Loucy (cell line): ENCODE results near the gene CNTFR.

ENCODE experiments used
- EZH2phosphoT487 ChIP-seq: fragments of 200-600 bp; IDR thresholded peaks from 2 replicates; pipeline ENCODE4 v1.6.1; 2018; ENCODE audit warnings: antibody characterized with exemption, mild to moderate bottlenecking, moderate library complexity, borderline replicate concordance
- TF ChIP-seq, protein P1 (sequence below): fragments of 200-600 bp; sonication (generic); conservative IDR thresholded peaks from 2 replicates; pipeline ENCODE4 v1.5.1; 2014; ENCODE audit warnings: mild to moderate bottlenecking, antibody characterized with exemption, low read length

DNA sequence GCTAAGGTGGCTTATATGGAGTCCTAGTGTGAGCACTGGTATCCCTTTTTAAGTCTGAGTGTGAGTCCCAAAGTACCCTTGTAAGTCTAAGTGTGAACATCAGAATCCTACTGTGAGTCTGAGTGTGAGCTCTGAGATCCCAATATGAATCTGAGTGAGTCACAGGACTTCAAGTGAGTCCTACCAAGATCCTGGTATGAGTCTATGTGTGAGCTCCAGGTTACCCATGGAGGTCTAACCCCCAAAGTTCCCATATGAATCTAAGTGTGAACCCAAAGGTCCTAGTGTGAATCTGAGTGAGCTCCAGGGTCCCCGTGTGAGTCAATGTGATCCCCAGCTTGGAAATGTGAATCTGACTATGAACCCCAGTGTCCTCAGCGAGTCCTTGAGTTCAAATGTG lies 2.3 kb downstream of the CNTFR start:
- TF ChIP-seq, protein P1, sequence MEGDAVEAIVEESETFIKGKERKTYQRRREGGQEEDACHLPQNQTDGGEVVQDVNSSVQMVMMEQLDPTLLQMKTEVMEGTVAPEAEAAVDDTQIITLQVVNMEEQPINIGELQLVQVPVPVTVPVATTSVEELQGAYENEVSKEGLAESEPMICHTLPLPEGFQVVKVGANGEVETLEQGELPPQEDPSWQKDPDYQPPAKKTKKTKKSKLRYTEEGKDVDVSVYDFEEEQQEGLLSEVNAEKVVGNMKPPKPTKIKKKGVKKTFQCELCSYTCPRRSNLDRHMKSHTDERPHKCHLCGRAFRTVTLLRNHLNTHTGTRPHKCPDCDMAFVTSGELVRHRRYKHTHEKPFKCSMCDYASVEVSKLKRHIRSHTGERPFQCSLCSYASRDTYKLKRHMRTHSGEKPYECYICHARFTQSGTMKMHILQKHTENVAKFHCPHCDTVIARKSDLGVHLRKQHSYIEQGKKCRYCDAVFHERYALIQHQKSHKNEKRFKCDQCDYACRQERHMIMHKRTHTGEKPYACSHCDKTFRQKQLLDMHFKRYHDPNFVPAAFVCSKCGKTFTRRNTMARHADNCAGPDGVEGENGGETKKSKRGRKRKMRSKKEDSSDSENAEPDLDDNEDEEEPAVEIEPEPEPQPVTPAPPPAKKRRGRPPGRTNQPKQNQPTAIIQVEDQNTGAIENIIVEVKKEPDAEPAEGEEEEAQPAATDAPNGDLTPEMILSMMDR: no peak
- no peak for TF ChIP-seq EZH2phosphoT487
